DND-41 (cell line): ENCODE measurements around the gene UBASH3B.

Source experiments
- ATAC-seq: fragments of 200-7000 bp; cut with Tn5 transposase; 3 replicates; pipeline ENCODE4 v1.9.1; 2021; ENCODE audit warnings: low read depth; ENCODE audit not compliant: insufficient read depth
- DNase-seq: peaks from one replicate; pipeline ENCODE4 v3.0.0-alpha.2; 2020
- H2AFZ ChIP-seq: 2 replicates; pipeline ENCODE4 v1.6.0; 2012; ENCODE audit warnings: low read depth, low read length
- H3K27ac ChIP-seq: 2 replicates; pipeline ENCODE4 v1.5.1; 2012; ENCODE audit warnings: low read length, inconsistent platforms
- H3K27me3 ChIP-seq: fragments of 200-600 bp; sonication (generic); 2 replicates; pipeline ENCODE4 v1.6.0; 2012; ENCODE audit warnings: low read length, mild to moderate bottlenecking, inconsistent platforms; ENCODE audit not compliant: insufficient read depth, poor library complexity
- H3K36me3 ChIP-seq: 2 replicates; pipeline ENCODE4 v1.5.1; 2012; ENCODE audit warnings: low read length, inconsistent platforms; ENCODE audit not compliant: insufficient read depth
- H3K4me1 ChIP-seq: 2 replicates; pipeline ENCODE4 v1.5.1; 2012; ENCODE audit warnings: mild to moderate bottlenecking, low read length; ENCODE audit not compliant: insufficient read depth
- H3K4me2 ChIP-seq: 2 replicates; pipeline ENCODE4 v1.6.0; 2012; ENCODE audit warnings: mild to moderate bottlenecking, moderate library complexity, low read length, inconsistent platforms; ENCODE audit not compliant: insufficient read depth
- H3K4me3 ChIP-seq, 2 experiments: fragments of 200-600 bp in 1 of 2; shearing (Covaris generic) in 1 of 2; 2 replicates each; pipeline ENCODE4 v1.5.1; 2012 to 2016; ENCODE audit warnings: inconsistent platforms in 2 of 2, low read length in 2 of 2, mild to moderate bottlenecking in 2 of 2, low read depth in 1 of 2, moderate library complexity in 1 of 2
- H3K79me2 ChIP-seq: 2 replicates; pipeline ENCODE4 v1.6.0; 2012; ENCODE audit warnings: low read length, inconsistent platforms; ENCODE audit not compliant: insufficient read depth
- H3K9ac ChIP-seq: 2 replicates; pipeline ENCODE4 v1.6.0; 2012; ENCODE audit warnings: low read depth, mild to moderate bottlenecking, inconsistent platforms, low read length, moderate library complexity
- H3K9me3 ChIP-seq: 2 replicates; pipeline ENCODE4 v1.5.1; 2012; ENCODE audit warnings: low read length, moderate library complexity, mild to moderate bottlenecking, inconsistent platforms; ENCODE audit not compliant: insufficient read depth, severe bottlenecking
- H4K20me1 ChIP-seq: 2 replicates; pipeline ENCODE4 v1.6.0; 2012; ENCODE audit warnings: low read length; ENCODE audit not compliant: insufficient read depth
- EZH2 ChIP-seq: IDR thresholded peaks from 3 replicates; pipeline ENCODE4 v1.6.1; 2012; ENCODE audit warnings: borderline replicate concordance, low read depth, mild to moderate bottlenecking, moderate library complexity, low read length, inconsistent platforms; ENCODE audit not compliant: severe bottlenecking
- TF ChIP-seq, protein P1 (sequence below): IDR thresholded peaks from 2 replicates; pipeline ENCODE4 v1.5.1; 2012; ENCODE audit warnings: borderline replicate concordance, low read length, moderate library complexity, mild to moderate bottlenecking; ENCODE audit not compliant: poor library complexity, severe bottlenecking; ENCODE audit errors: extremely low read depth

Gene UBASH3B

DNA sequence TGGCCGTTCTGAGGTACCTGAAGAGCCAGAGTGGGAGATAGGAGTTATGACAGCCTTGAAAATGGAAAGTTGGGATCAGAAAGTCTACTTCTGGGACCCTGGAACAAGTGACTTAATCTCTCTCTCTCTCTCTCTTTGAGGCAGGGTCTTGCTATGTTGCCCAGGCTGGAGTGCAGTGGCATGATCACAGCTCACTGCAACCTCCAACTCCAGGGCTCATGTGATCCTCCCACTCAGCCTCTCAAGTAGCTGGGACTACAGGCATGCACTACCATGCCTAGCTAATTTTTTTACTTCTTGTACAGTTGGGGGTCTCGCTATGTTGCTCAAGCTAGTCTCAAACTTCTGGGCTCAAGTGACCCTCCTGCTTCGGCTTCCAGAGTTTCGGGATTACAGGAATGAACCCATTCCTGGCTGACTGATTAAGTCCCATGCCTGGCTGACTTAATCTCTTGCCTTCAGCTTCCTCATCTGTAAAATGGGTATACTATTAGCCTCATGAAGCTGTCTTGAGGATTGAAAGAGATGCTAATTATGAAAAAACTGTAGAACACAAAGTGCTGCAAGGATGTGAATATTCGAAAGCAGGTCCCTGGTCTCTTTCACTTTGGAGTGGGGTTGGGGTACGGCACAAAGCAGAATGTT is 87.7 kb downstream of the UBASH3B start:
- no peaks in the 10 kb centered on the region for H3K9me3 ChIP-seq
- peaks cover 93% of the 10 kb centered on the region for H3K79me2 ChIP-seq
- H3K4me2 ChIP-seq: peak overlapping the region; percentile 56
- TF ChIP-seq EZH2: no peak
- TF ChIP-seq, protein P1, sequence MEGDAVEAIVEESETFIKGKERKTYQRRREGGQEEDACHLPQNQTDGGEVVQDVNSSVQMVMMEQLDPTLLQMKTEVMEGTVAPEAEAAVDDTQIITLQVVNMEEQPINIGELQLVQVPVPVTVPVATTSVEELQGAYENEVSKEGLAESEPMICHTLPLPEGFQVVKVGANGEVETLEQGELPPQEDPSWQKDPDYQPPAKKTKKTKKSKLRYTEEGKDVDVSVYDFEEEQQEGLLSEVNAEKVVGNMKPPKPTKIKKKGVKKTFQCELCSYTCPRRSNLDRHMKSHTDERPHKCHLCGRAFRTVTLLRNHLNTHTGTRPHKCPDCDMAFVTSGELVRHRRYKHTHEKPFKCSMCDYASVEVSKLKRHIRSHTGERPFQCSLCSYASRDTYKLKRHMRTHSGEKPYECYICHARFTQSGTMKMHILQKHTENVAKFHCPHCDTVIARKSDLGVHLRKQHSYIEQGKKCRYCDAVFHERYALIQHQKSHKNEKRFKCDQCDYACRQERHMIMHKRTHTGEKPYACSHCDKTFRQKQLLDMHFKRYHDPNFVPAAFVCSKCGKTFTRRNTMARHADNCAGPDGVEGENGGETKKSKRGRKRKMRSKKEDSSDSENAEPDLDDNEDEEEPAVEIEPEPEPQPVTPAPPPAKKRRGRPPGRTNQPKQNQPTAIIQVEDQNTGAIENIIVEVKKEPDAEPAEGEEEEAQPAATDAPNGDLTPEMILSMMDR: no peak
- no peaks in the 10 kb centered on the region for H4K20me1 ChIP-seq
- peak overlapping the region; percentile 97 for H3K27ac ChIP-seq
- no peak for ATAC-seq
- no peaks in the 10 kb centered on the region for H3K27me3 ChIP-seq
- DNase-seq: no peak
- no peak overlapping the region for H2AFZ ChIP-seq
- peak overlapping the region in 1 of 2 experiments; percentile 15; a peak in 2 of 4 replicates for H3K4me3 ChIP-seq
- H3K9ac ChIP-seq: peak overlapping the region; percentile 53
- H3K4me1 ChIP-seq: peaks cover 55% of the 10 kb centered on the region
- H3K36me3 ChIP-seq: peaks cover 10% of the 10 kb centered on the region

DNA sequence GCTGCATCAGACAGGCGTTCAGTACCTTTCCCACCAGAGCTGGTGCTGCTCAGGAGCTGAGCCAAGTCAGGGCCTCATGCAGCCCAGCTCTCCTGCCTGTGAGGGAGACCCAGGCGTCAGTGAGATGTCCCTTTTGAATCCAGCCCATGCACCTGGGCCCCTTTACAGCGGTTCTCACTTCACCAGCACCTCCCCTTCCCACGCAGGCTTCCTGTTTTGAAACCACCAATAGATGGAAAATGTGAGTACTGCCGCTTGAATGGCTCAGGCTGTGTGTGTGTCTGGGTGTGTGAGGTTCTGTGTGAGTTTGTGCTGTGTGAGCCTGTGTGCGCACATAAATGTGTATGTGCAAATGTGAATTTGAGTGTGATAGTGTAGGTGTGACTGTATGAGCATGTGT is 88.4 kb downstream of the UBASH3B start:
- Histone ChIP-seq H3K4me3 (peak overlapping the region in 1 of 2 experiments; percentile 29; a peak in 2 of 4 replicates), H3K36me3 (peaks cover 13% of the 10 kb centered on the region), H2AFZ (0 out of 2 replicates have a peak overlapping the region, but pooled peaks have one; percentile 9), H3K27ac (peak overlapping the region; percentile 97), H3K79me2 (peaks cover 95% of the 10 kb centered on the region), H3K4me1 (peaks cover 62% of the 10 kb centered on the region), H3K9me3 (no peaks in the 10 kb centered on the region), H4K20me1 (no peaks in the 10 kb centered on the region), H3K9ac (peak overlapping the region; percentile 53), H3K4me2 (peak overlapping the region; percentile 56), H3K27me3 (no peaks in the 10 kb centered on the region)
- DNase-seq: peak; percentile 93
- ATAC-seq: peak; percentile 92
- TF ChIP-seq, protein P1: peak; percentile 10
- no peak for TF ChIP-seq EZH2

DNA sequence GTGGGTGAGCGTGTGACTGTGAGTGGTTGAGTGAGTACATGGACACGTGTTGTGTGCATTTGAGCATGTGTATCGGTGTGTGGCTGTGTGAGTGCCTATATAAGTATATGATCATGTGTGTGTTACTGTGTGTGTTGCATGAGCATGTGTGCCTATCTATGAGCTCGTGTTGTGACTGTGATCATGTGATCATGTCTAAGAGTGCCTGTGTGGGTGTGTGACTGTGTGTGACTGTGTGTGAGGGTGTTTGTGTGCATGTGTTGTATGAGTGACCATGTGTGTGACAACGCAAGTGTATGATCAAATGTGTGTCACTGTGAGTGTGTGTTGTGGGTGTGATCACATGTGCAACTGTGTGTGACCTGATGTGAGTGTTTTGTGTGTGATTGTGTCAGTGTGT is 88.8 kb downstream of the UBASH3B start:
- no peaks in the 10 kb centered on the region for H4K20me1 ChIP-seq
- no peaks in the 10 kb centered on the region for H3K27me3 ChIP-seq
- H3K4me2 ChIP-seq: peak overlapping the region; percentile 56
- TF ChIP-seq, protein P1: no peak
- TF ChIP-seq EZH2: no peak
- DNase-seq: no peak
- peaks cover 17% of the 10 kb centered on the region for H3K36me3 ChIP-seq
- ATAC-seq: no peak
- peaks cover 95% of the 10 kb centered on the region for H3K79me2 ChIP-seq
- H3K4me1 ChIP-seq: peaks cover 66% of the 10 kb centered on the region
- H2AFZ ChIP-seq: 0 out of 2 replicates have a peak overlapping the region, but pooled peaks have one; percentile 9
- peak overlapping the region; percentile 53 for H3K9ac ChIP-seq
- no peaks in the 10 kb centered on the region for H3K9me3 ChIP-seq
- H3K4me3 ChIP-seq: peak overlapping the region in 1 of 2 experiments; percentile 29; a peak in 2 of 4 replicates
- H3K27ac ChIP-seq: peak overlapping the region; percentile 97
